Tibial nerve (tissue), 4 donors: ENCODE measurements around the gene ACP4. TPM values are rescaled to one million over a fixed set of nuclear protein-coding genes. Genes with fewer than 3 reads are reported as not detected.
"Not testable (repeated sequence)": the region's sequence is repeated elsewhere in the genome, so short reads cannot be mapped to it uniquely, and the experiment has no call there.

ENCODE experiments used
- DNase-seq, 2 donors: peaks; one replicate each; pipeline ENCODE4 v3.0.0-alpha.2; 2019; ENCODE audit warnings: low spot score in 2 of 2
- H3K27ac ChIP-seq, 4 donors: fragments of 200-600 bp; sonication (generic) in 3 of 4; one replicate each; pipeline ENCODE4 v1.5.1; 2017 to 2019; ENCODE audit warnings: mild to moderate bottlenecking in 1 of 4
- H3K27me3 ChIP-seq, 2 donors: fragments of 200-600 bp; sonication (generic) in 1 of 2; one replicate each; pipeline versions ENCODE4 v1.5.1 to v1.6.0; 2017 to 2019
- H3K36me3 ChIP-seq, 3 donors: fragments of 200-600 bp; sonication (generic); one replicate each; pipeline ENCODE4 v1.5.1; 2018 to 2019
- H3K4me1 ChIP-seq, 4 donors: fragments of 200-600 bp; sonication (generic) in 3 of 4; one replicate each; pipeline ENCODE4 v1.5.1; 2017 to 2019
- H3K4me3 ChIP-seq, 4 donors: fragments of 200-600 bp; sonication (generic) in 3 of 4; one replicate each; pipeline ENCODE4 v1.5.1; 2017 to 2019; ENCODE audit warnings: mild to moderate bottlenecking in 1 of 4, moderate library complexity in 1 of 4
- H3K9me3 ChIP-seq, 4 donors: fragments of 200-600 bp; sonication (generic) in 3 of 4; one replicate each; pipeline ENCODE4 v1.5.1; 2017 to 2019
- CTCF ChIP-seq, 5 experiments: fragments of 200-600 bp in 3 of 5; fragments of 450-650 bp in 2 of 5; sonication (generic) in 3 of 5; IDR thresholded peaks; one replicate each; pipeline ENCODE4 v1.5.1; 2016 to 2019; ENCODE audit warnings: antibody characterized with exemption in 5 of 5, mild to moderate bottlenecking in 3 of 5, moderate library complexity in 2 of 5
- EP300 ChIP-seq, 2 donors: sonication (generic); formaldehyde crosslinking; IDR thresholded peaks; one replicate each; pipeline ENCODE4 v1.6.1; 2017; ENCODE audit warnings: antibody characterized with exemption in 2 of 2, mild to moderate bottlenecking in 1 of 2
- POLR2A ChIP-seq, 2 donors: fragments of 450-650 bp; IDR thresholded peaks; one replicate each; pipeline ENCODE4 v1.6.1; 2017; ENCODE audit warnings: antibody characterized with exemption in 2 of 2, mild to moderate bottlenecking in 2 of 2, moderate library complexity in 2 of 2
- WGBS, 2 donors: methylation state at CpG; one replicate each; pipeline ENCODE4 v1.1.5; 2018; 5-methylcytosine and 5-hydroxymethylcytosine counted together
- total RNA-seq, 4 donors: library from RNA; depleted of rRNA; stranded (reverse); fragments of >200 nt; gene quantifications; one replicate each; pipeline ENCODE4 v1.1.0, GENCODE V29; 2016

The ACP4 gene
- total RNA-seq, 4 donors from 2014 or later, result not detected

GRCh38 chr19:50749490-50749889, 40.7 kb upstream of the ACP4 start:
- Histone ChIP-seq H3K9me3 (no peaks in the 10 kb centered on the region), H3K4me1 (no peaks in the 10 kb centered on the region), H3K27ac (no peak overlapping the region), H3K4me3 (no peak overlapping the region), H3K36me3 (no peaks in the 10 kb centered on the region), H3K27me3 (peaks cover 0 to 3% of the 10 kb centered on the region in 2 donors)
- 73 to 78% methylated on average over 6 of the region's 6 CpGs for WGBS, 2 donors
- no peak for TF ChIP-seq POLR2A (IDR thresholded peaks at IDR 0.05)
- no peak for TF ChIP-seq CTCF (IDR thresholded peaks at IDR 0.05)
- TF ChIP-seq EP300 (IDR thresholded peaks at IDR 0.05), result no peak
- no peak for DNase-seq

GRCh38 chr19:50750010-50750409, 40.2 kb upstream of the ACP4 start:
- Histone ChIP-seq H3K27ac (no peak overlapping the region), H3K4me3 (no peak overlapping the region), H3K27me3 (peaks cover 0 to 3% of the 10 kb centered on the region in 2 donors), H3K9me3 (no peaks in the 10 kb centered on the region), H3K4me1 (no peaks in the 10 kb centered on the region), H3K36me3 (no peaks in the 10 kb centered on the region)
- no peak for TF ChIP-seq CTCF (IDR thresholded peaks at IDR 0.05)
- no peak for TF ChIP-seq POLR2A (IDR thresholded peaks at IDR 0.05)
- no peak for TF ChIP-seq EP300 (IDR thresholded peaks at IDR 0.05)
- no peak for DNase-seq
- WGBS, 2 donors, result 63 to 65% methylated on average over 15 of the region's 15 CpGs

- Histone ChIP-seq H3K4me1 (no peaks in the 10 kb centered on the region), H3K4me3 (no peak overlapping the region), H3K27ac (no peak overlapping the region), H3K9me3 (no peaks in the 10 kb centered on the region), H3K36me3 (no peaks in the 10 kb centered on the region), H3K27me3 (peaks cover 0 to 3% of the 10 kb centered on the region in 2 donors)
- no peak for DNase-seq
- no peak for TF ChIP-seq CTCF (IDR thresholded peaks at IDR 0.05)
- TF ChIP-seq EP300 (IDR thresholded peaks at IDR 0.05), result no peak
- TF ChIP-seq POLR2A (IDR thresholded peaks at IDR 0.05), result no peak
- 90% methylated on average over 4 of the region's 4 CpGs for WGBS, 2 donors
These were observed 36.3 kb upstream of the ACP4 start for GRCh38 chr19:50753879-50754278.

GRCh38 chr19:50756244-50756643, 34.0 kb upstream of the ACP4 start:
- H3K27me3 ChIP-seq, H3K27ac ChIP-seq, H3K9me3 ChIP-seq, H3K4me3 ChIP-seq, H3K36me3 ChIP-seq, H3K4me1 ChIP-seq, DNase-seq: not testable (repeated sequence)
- 69 to 70% methylated on average over 8 of the region's 8 CpGs for WGBS, 2 donors

- H3K9me3 ChIP-seq, H3K4me3 ChIP-seq, H3K36me3 ChIP-seq, H3K4me1 ChIP-seq, H3K27me3 ChIP-seq, H3K27ac ChIP-seq, DNase-seq: not testable (repeated sequence)
- WGBS, 2 donors, result 92 to 93% methylated on average over 3 of the region's 3 CpGs
These were observed 32.6 kb upstream of the ACP4 start for GRCh38 chr19:50757624-50758023.

GRCh38 chr19:50759076-50759475, 31.1 kb upstream of the ACP4 start:
- H3K27me3 ChIP-seq, H3K36me3 ChIP-seq, H3K9me3 ChIP-seq, H3K4me1 ChIP-seq, H3K4me3 ChIP-seq, H3K27ac ChIP-seq, DNase-seq: not testable (repeated sequence)
- WGBS, 2 donors, result 66 to 82% methylated on average over 18 of the region's 18 CpGs

- H3K9me3 ChIP-seq, result no peaks in the 10 kb centered on the region
- no peaks in the 10 kb centered on the region for H3K27me3 ChIP-seq
- no peak overlapping the region for H3K27ac ChIP-seq
- no peak for TF ChIP-seq POLR2A (IDR thresholded peaks at IDR 0.05)
- TF ChIP-seq CTCF (IDR thresholded peaks at IDR 0.05), result no peak
- no peak for TF ChIP-seq EP300 (IDR thresholded peaks at IDR 0.05)
- no peaks in the 10 kb centered on the region for H3K36me3 ChIP-seq
- H3K4me3 ChIP-seq, result no peak overlapping the region
- no peaks in the 10 kb centered on the region for H3K4me1 ChIP-seq
- 57 to 81% methylated on average over 4 of the region's 4 CpGs for WGBS, 2 donors
- no peak for DNase-seq
These were observed 30.3 kb upstream of the ACP4 start for GRCh38 chr19:50759886-50760285.

GRCh38 chr19:50761501-50761900, 28.7 kb upstream of the ACP4 start:
- not testable (repeated sequence) for DNase-seq, H3K27me3 ChIP-seq, H3K4me3 ChIP-seq, H3K4me1 ChIP-seq, H3K27ac ChIP-seq, H3K9me3 ChIP-seq, H3K36me3 ChIP-seq
- WGBS, 2 donors, result 56 to 62% methylated on average over 3 of the region's 3 CpGs

GRCh38 chr19:50763521-50763920, 26.7 kb upstream of the ACP4 start:
- not testable (repeated sequence) for H3K4me1 ChIP-seq, H3K36me3 ChIP-seq, DNase-seq, H3K4me3 ChIP-seq, H3K9me3 ChIP-seq, H3K27me3 ChIP-seq, H3K27ac ChIP-seq
- WGBS, 2 donors, result 71 to 74% methylated on average over 9 of the region's 13 CpGs
